LNCaP clone FGC (cell line): ENCODE data around the gene MED26.

Experiments used
- DNase-seq: peaks from one replicate; pipeline ENCODE4 v3.0.0-alpha.2; 2011; ENCODE audit warnings: low read depth
- H3K4me3 ChIP-seq: 2 replicates; pipeline ENCODE4 v1.5.1; 2011; ENCODE audit warnings: mild to moderate bottlenecking, low read depth, low read length, control low read depth
- TF ChIP-seq, protein P1 (sequence below): IDR thresholded peaks from 2 replicates; pipeline ENCODE4 v1.5.1; 2012; ENCODE audit warnings: mild to moderate bottlenecking; ENCODE audit not compliant: control insufficient read depth, insufficient read depth; ENCODE audit errors: extremely low read depth

MED26 gene

DNA sequence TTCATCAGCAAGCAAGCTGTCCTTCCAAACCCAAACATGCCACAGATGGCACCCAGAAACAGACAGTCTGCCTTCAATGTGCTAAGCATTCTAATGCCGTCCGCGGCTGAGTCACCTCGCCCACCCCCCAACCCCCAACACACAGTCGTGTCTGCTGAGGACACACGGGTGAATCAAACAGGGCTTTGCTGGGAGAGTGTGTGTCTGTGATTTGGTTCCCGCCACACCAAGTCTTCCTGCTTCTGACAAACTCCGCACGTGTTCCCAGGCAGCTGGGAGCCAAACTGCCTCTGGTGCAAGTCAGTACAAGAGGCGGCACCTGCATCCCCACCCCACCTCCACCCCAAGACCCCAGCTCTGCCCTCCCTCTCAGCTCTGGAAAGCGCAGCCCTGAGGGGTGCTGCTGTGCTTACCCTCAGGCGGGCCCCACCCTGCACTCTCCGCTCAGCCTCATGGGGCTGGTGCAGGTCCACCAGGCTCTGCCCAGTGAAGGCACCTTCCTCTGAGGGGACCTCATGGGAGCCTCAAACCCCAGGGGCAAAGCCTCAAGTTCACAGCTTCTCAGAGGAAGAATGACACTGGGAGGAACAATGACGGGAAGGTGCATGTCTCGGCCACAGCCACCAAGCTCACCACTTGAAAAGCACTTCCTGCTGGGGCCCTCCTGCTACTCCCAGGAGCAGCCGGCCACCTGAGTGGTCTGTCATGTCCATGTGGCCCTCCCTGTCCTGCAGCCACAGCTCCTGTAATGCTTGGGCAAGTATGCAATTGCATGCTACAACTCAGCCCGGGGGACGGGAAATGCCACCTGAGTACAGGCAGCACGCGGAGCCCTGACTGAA, 40.8 kb downstream of the MED26 start:
- TF ChIP-seq, protein P1, sequence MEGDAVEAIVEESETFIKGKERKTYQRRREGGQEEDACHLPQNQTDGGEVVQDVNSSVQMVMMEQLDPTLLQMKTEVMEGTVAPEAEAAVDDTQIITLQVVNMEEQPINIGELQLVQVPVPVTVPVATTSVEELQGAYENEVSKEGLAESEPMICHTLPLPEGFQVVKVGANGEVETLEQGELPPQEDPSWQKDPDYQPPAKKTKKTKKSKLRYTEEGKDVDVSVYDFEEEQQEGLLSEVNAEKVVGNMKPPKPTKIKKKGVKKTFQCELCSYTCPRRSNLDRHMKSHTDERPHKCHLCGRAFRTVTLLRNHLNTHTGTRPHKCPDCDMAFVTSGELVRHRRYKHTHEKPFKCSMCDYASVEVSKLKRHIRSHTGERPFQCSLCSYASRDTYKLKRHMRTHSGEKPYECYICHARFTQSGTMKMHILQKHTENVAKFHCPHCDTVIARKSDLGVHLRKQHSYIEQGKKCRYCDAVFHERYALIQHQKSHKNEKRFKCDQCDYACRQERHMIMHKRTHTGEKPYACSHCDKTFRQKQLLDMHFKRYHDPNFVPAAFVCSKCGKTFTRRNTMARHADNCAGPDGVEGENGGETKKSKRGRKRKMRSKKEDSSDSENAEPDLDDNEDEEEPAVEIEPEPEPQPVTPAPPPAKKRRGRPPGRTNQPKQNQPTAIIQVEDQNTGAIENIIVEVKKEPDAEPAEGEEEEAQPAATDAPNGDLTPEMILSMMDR: no peak
- H3K4me3 ChIP-seq: no peak overlapping the region
- DNase-seq: no peak

DNA sequence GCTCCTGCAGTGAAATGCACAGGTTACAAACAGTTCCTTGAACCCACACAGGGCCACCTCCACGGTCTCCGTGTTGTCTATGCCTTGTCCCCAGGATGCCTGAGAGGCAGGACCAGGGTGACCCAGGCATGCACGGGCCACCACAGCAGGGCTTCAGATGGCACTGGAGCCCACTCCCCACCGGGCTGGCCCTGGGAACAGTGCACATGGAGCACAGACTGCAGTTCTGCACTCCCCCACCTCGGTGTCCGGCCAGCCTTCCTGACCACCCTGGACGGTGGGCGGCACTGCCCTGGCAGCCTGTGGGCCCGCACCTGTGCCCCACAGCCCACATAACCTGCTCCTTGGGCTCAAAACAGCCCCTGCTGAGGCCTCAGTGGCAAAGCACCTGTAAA, 41.5 kb downstream of the MED26 start:
- DNase-seq: no peak
- no peak overlapping the region for H3K4me3 ChIP-seq
- TF ChIP-seq, protein P1: no peak

DNA sequence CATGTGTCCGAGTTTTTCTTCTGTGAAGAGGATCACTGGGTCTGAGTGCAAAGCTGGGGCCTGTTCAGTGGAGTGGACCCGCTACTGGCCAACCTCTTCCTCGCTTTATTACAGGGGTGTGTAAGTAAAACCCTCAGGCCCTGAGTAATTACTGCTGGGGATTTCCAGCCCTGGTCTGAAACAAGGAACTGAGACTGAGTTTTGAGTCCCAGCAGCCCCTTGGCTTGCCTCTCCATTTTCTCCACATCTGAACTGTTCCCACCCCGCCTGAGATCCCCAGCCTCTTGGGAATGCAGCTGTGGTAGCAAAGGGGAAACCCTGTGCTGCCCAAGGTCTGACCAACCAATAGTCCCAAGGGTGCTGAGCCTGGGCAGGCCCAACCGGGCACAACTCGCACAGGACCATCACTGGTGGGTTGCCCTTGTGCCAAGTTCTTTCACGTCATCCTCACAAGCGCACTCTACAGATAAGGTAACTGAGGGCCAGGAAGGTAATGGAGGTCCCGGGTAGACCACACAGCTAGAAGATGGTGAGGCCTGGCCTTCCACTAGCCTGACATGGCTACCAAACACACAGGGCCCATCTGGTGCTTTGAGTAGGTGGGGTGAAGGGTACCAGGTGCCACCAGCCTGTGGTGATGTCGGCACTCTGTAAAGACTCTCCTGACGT, 42.1 kb downstream of the MED26 start:
- TF ChIP-seq, protein P1: no peak
- H3K4me3 ChIP-seq: no peak overlapping the region
- DNase-seq: no peak

DNA sequence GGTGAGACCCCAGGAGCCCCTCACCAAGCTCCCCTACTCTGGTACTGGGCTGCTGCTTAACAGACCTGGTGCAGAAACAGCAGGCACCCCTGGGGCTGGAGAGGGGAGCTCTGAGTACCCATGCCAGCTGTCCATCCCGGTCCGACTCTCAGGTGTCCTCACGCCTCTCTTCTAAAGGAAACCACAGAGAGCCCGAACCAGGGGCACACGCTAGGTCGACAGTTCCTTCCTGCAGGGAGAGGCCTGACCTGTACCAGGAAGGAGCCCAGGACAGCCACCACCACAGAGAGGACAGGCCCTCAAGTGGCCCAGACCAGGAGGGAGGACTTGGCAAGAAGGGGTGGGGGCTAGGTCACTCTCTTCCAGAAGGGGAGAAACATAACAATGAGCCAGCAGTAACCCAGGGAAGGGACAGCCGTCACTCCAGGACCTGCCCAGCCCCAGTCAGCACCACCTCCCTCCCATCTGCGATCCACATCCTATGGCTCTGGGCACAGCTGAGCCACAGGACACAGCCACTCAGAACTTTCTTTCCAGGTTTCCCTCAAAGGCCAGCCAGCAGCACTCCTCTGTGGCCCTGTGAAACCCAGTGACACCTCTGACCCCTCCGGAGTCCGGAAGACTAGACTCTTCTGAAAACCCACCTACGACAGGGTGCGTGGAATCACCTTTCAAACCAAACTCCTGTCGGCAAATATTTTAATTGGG, 42.8 kb downstream of the MED26 start:
- no peak for DNase-seq
- no peak overlapping the region for H3K4me3 ChIP-seq
- TF ChIP-seq, protein P1: no peak

DNA sequence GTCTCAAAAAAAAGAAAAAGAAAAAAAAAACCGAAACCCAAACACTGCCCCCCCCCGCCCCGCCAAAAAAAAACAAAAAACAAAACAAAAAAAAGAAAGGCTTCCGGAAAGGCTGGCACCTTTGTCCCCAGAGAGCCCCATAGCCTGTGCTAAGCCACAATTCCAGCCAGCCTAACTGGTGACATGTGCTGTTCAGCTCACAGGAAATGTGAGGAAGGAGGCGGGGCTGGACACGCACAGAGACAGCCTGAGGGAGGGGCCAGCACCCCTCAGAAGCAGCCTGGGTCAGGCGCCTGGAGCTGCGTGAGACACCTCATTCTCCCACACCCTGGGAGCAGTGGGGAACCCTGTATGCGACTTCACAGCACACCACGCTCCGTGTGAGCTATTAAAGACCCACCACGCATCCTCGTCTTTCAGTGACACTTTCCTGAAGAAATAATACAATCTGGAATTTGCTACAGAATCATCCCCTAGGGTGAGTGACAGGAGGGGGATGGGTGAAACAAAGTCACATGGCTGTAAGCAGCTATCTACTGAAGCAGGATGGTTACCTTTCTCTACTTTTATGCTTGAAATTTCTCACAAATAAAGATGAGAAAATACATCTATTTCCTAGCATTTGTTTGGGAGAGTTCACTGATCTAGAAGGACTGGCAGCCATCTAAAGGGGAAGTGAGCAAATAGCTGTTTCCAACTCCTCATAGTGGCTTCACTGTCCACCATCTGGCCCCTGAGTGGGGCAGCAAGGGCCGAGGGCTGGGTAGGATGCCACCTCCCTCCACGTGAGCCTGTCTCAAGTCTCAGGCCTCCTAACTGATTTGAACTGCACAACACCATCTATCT, 43.5 kb downstream of the MED26 start:
- H3K4me3 ChIP-seq: peak overlapping the region; percentile 26; the same call in 1 of the 2 replicates
- DNase-seq: no peak
- TF ChIP-seq, protein P1: no peak
